ENCODE results near the gene KATNBL1.

Gene KATNBL1

GRCh38 chr15:34107315-34107714, 102.6 kb downstream of the KATNBL1 start:
- TF ChIP-seq, protein P1, sequence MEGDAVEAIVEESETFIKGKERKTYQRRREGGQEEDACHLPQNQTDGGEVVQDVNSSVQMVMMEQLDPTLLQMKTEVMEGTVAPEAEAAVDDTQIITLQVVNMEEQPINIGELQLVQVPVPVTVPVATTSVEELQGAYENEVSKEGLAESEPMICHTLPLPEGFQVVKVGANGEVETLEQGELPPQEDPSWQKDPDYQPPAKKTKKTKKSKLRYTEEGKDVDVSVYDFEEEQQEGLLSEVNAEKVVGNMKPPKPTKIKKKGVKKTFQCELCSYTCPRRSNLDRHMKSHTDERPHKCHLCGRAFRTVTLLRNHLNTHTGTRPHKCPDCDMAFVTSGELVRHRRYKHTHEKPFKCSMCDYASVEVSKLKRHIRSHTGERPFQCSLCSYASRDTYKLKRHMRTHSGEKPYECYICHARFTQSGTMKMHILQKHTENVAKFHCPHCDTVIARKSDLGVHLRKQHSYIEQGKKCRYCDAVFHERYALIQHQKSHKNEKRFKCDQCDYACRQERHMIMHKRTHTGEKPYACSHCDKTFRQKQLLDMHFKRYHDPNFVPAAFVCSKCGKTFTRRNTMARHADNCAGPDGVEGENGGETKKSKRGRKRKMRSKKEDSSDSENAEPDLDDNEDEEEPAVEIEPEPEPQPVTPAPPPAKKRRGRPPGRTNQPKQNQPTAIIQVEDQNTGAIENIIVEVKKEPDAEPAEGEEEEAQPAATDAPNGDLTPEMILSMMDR (IDR thresholded peaks at IDR 0.05; ENCODE audit: insufficient read depth, low read length, missing control alignments): no peak
- POLR2A ChIA-PET: no interaction called here
- CTCF ChIA-PET: interaction anchor here (1.0 to 16.1 kb wide), 9 partner anchors 9 to 480 kb away, joined by 3 to 324 read pairs (median 4); partner anchors contain the start of genes KATNBL1 and LPCAT4
- no peak overlapping the region for H3K4me3 ChIP-seq (ENCODE audit: low read depth, low read length)
- no peak for DNase-seq (ENCODE audit: low read depth, low spot score)

- DNase-seq (ENCODE audit: low read depth, low spot score): no peak
- no peak overlapping the region for H3K4me3 ChIP-seq (ENCODE audit: low read depth, low read length)
- TF ChIP-seq, protein P1 (IDR thresholded peaks at IDR 0.05; ENCODE audit: insufficient read depth, low read length, missing control alignments): no peak
- POLR2A ChIA-PET: no interaction called here
- CTCF ChIA-PET: interaction anchor here (1.0 to 16.1 kb wide), 5 partner anchors 10 to 262 kb away, joined by 3 to 324 read pairs (median 5); partner anchors contain the start of genes KATNBL1 and LPCAT4
Measured at GRCh38 chr15:34106423-34106822, 103.5 kb downstream of the KATNBL1 start.

GRCh38 chr15:34102175-34102925, 107.5 kb downstream of the KATNBL1 start:
- no peak for DNase-seq (ENCODE audit: low read depth, low spot score)
- CTCF ChIA-PET: interaction anchor here (1.0 to 2.4 kb wide), 8 partner anchors 9 to 138 kb away, joined by 3 to 10 read pairs (median 4); partner anchors contain the start of gene KATNBL1
- POLR2A ChIA-PET: interaction anchor here (0.6 to 1.6 kb wide), 6 partner anchors 19 to 265 kb away, joined by 3 to 5 read pairs (median 3); partner anchors contain the start of genes KATNBL1 and LPCAT4
- peak overlapping the region; percentile 89 for H3K4me3 ChIP-seq (ENCODE audit: low read depth, low read length)
- TF ChIP-seq, protein P1 (IDR thresholded peaks at IDR 0.05; ENCODE audit: insufficient read depth, low read length, missing control alignments): no peak

- TF ChIP-seq, protein P1 (IDR thresholded peaks at IDR 0.05; ENCODE audit: insufficient read depth, low read length, missing control alignments): no peak
- POLR2A ChIA-PET: interaction anchor here (0.7 to 1.6 kb wide), 6 partner anchors 24 to 266 kb away, joined by 3 to 5 read pairs (median 3); partner anchors contain the start of genes KATNBL1 and LPCAT4
- peak within 1 kb of the TSS; percentile 89 for H3K4me3 ChIP-seq (ENCODE audit: low read depth, low read length)
- CTCF ChIA-PET: interaction anchor here (1.1 to 2.4 kb wide), 5 partner anchors 8 to 139 kb away, joined by 3 to 10 read pairs (median 4); partner anchors contain the start of gene KATNBL1
- DNase-seq (ENCODE audit: low read depth, low spot score): peak; percentile 98
Measured at GRCh38 chr15:34101366-34102174, 108.3 kb downstream of the KATNBL1 start, which contains the start of the genes EMC7 and PGBD4. Gene EMC7, minus strand, starts transcription at chr15:34101862. Its CDS starts 23 bp downstream, at chr15:34101839. Gene PGBD4, plus strand, starts transcription at chr15:34102083. Its CDS starts 449 bp downstream, at chr15:34102532.

GRCh38 chr15:34099914-34100313, 110.0 kb downstream of the KATNBL1 start:
- no peak for DNase-seq (ENCODE audit: low read depth, low spot score)
- no peak overlapping the region for H3K4me3 ChIP-seq (ENCODE audit: low read depth, low read length)
- TF ChIP-seq, protein P1 (IDR thresholded peaks at IDR 0.05; ENCODE audit: insufficient read depth, low read length, missing control alignments): no peak
- ChIA-PET CTCF (interaction anchor here (0.8 to 1.7 kb wide), 5 partner anchors 10 to 488 kb away, joined by 3 to 7 read pairs (median 3); partner anchors contain the start of gene KATNBL1), POLR2A (no interaction called here)

Data from AG04449 (cell line).